Putamen (tissue), 1 donor: ENCODE results near the gene PLEKHB1.
"Not testable (repeated sequence)": the region's sequence is repeated elsewhere in the genome, so short reads cannot be mapped to it uniquely, and the experiment has no call there.

Experiments
- DNase-seq: peaks from one replicate; pipeline ENCODE4 v3.0.0-alpha.2; 2016; ENCODE audit warnings: low spot score

PLEKHB1 gene

GRCh38 chr11:73676552-73676951, 30.2 kb downstream of the PLEKHB1 start:
- DNase-seq = not testable (repeated sequence)

GRCh38 chr11:73680687-73681086, 34.3 kb downstream of the PLEKHB1 start:
- DNase-seq = no peak

GRCh38 chr11:73693899-73694525, 47.6 kb downstream of the PLEKHB1 start:
- no peak for DNase-seq

GRCh38 chr11:73705053-73705452, 58.7 kb downstream of the PLEKHB1 start:
- DNase-seq = no peak

GRCh38 chr11:73710964-73711363, 64.6 kb downstream of the PLEKHB1 start:
- no peak for DNase-seq
